NCI-H1092 treated with DMSO at 0.1 percent for 48 hours (cell line): ENCODE data around the gene FKTN.
"Not testable (repeated sequence)": the region's sequence is repeated elsewhere in the genome, so short reads cannot be mapped to it uniquely, and the experiment has no call there.

Experiments used
- DNase-seq: peaks from one replicate; lab custom pipeline; 2025; lab: John Stamatoyannopoulos, UW

Gene FKTN

DNA sequence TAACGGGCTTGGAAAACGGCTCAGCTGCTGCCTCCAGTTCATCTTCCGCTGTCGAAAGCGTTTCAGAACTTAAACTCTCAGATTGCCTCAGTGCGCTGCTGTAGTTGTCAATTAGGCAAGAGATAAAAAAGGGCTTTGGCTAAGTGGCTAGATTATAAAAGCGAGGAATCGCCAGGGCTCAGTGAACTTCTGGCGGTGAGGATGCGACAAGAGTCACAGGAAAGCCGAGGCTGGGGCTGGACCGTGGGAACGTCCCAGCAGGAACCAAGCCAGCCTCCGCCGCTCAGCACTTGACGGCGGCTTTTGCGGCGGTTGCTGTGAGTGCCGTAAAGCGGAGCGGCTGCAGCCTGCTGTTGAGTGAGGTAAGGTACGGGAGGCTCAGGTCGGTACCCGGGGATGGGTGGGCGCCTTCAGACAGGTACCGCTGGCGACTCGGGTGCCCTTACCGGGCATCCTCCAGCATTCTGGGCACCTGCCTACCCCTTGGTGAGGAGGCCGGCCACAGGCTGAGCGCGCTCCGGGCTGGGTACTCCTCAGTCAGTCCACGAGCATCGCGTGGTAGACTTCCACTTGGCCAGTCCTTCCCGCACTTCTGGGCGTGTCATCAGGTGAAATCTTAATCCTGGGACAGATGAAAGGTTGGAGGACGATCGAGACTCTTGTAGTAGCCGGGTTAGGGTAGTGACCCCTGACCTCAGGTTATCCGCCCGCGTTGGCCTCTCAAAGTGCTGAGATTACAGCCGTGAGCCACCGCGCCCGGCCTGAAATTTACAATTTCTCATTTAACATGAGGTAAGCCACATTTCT lies at the start of gene FKTN:
FKTN (plus strand) TSS at position 328 of the 807 bp plus-strand sequence. CDS start 16,902 bp downstream, outside the sequence.
- DNase-seq, result peak; percentile 78

DNA sequence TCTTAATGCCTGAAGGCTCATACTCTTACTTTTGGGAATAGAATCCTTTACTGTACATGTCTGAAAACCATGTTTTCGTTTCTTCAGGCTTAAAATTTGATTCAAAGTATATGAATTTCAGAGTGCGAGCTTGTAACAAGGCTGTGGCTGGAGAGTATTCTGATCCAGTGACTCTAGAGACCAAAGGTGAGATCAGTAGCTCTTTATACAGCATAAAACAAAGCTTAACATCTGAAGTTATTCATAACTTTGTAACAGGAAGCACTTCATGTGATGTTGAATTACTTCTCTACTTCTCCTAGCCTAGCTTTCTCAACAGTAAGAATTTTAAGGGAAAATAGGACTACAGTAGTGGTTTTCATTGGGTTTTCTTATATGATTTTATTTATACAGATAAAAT lies 49.4 kb upstream of the FKTN start:
- DNase-seq, result no peak

DNA sequence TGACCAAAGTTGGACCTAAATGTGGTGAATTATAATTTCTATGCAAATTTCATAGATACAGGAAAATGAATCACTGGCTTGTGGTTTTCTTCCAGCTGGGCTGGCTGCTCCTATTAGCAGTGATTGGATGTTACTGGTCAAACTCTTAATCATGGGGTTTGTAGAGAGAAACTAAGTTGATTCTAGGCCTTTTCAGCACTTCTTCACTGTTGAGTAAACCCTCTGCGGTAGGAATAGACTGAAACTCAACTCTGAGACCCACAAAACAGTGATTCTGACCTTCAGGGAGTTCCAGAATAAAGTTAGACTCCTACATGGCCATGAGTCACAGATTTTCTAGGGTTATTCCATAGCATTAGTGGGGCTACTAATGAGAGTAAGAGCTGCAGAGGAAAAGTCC lies 47.9 kb upstream of the FKTN start:
- DNase-seq, result no peak

DNA sequence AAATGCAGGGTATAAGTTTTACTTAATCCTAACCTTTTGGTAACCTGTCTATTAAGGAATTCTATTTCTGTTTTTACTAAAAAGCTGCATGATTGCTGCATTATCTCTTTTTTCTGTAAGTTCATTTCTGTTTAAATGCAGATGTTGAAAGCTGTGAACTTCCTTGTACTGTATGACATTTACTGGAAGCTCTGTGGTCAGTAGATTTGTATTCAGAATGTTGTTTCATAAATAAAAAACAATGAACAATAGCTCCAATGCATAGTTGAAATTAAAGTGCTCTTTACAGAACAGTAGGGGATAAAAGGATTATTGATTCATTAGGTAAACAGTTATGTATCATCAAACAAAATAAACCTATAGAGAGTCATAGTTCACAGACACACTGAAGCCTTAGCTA lies 46.5 kb upstream of the FKTN start:
- no peak for DNase-seq

DNA sequence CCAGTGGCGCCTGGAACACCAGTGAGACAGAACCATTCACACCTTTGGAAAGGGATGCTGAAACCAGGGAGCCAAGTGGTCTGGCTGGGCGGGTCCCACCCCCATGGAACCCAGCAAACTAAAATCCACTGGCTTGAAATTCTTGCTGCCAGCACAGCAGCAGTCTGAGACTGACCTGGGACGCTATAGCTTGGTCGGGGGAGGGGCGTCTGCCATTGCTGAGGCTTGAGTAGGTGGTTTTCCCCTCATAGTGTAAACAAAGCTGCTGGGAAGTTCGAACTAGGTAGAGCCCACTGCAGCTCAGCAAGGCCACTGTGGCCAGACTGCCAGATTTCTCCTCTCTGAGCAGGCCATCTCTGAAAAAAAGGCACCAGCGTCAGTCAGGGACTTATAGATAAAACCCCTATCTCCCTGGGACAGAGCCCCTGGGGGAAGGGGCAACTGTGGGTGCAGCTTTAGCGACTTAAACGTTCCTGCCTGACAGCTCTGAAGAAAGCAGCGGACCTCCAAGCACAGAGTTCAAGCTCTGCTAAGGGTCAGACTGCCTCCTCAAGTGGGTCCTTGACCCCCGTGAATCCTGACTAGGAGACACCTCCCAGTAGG lies 42.0 kb upstream of the FKTN start:
- no peak for DNase-seq

DNA sequence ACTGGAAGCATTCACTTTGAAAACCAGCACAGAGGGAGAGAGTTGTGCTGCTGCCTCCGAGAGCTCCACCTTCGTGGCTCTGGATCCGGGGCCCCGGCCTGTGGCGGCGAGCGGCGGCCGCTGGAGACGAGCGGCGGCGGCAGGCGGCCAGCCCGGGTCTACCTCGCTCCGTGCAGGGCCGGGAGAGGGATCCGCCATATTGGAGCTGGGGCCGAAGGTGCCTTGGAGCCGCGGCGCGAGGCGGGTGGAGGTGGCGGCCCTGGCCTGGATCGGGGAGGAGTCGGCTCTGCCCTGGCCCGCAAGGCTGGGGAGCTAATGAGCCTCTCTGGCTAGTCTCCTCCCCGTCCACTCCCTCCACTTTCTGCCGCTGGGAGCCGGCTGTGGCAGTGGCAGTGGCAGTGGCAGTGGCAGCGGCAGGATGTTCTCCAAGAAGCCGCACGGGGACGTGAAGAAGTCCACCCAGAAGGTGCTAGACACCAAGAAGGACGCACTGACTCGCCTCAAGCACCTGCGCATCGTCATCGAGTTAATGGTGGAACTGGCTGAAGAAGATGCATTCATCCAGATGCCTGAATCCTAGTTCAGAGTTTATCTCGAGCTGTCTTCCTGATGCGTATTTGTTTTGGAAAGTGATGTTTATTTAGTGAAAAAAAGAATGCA lies 38.1 kb upstream of the FKTN start:
- DNase-seq, result not testable (repeated sequence)

DNA sequence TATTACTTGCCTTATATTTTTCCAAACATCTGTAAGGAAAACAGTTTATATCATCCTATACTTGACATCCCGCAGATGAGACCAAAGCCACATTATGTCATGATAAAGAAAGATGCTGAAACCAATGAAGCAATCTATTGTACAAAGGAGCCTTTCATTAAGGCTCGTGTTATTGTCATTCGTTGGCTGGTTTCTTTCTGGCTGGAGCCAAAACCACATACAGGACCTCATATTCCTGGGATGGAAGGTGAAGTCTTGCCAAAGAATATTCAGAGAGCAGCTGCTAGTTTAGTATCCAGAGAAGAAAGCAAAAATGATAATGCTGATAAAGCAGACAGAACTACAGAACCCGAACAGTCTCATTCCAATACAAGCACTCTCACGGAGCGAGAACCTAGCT lies 36.9 kb upstream of the FKTN start:
- not testable (repeated sequence) for DNase-seq

DNA sequence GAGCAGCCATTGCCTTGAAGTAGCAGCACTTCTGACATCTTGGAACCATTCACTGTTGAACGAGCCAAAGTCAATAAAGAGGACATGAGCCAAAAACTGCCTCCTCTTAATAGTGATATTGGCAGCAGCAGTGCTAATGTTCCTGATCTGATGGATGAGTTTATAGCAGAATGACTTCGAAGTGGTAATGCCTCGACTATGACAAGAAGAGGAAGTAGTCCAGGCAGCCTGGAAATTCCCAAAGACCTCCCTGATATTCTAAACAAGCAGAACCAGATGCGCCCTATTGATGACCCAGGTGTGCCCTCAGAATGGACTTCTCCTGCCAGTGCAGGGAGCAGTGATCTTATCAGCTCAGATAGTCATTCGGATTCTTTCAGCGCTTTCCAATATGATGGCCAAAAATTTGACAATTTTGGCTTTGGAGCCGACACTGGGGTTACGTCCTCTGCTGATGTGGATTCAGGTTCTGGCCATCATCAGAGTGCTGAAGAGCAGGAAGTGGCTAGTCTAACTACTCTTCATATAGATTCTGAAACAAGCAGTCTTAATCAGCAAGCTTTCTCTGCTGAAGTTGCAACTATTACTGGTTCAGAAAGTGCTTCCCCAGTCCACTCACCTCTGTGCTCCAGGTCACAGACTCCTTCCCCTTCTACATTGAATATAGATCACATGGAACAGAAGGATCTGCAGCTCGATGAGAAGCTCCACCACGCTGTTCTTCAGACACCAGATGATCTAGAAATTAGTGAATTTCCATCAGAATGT lies 35.1 kb upstream of the FKTN start:
- not testable (repeated sequence) for DNase-seq

DNA sequence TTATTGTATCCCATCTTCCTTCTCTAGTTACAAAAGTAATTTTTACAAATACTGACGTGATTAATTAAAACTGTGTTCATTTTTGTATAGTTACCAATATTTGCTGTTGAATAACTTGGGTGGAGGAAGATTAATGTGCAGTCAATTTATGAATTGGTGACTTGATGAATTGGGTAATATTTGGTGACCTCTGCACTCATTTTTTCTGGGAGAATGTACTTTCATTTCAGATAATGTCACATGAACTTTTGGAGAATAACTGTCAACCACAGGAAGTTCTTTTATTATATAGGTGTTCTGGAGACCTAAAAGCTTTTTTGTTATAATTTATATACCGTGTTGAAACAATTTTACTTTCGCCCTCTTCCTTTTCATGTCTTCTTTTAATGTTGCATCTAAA lies 26.4 kb upstream of the FKTN start:
- DNase-seq, result no peak

DNA sequence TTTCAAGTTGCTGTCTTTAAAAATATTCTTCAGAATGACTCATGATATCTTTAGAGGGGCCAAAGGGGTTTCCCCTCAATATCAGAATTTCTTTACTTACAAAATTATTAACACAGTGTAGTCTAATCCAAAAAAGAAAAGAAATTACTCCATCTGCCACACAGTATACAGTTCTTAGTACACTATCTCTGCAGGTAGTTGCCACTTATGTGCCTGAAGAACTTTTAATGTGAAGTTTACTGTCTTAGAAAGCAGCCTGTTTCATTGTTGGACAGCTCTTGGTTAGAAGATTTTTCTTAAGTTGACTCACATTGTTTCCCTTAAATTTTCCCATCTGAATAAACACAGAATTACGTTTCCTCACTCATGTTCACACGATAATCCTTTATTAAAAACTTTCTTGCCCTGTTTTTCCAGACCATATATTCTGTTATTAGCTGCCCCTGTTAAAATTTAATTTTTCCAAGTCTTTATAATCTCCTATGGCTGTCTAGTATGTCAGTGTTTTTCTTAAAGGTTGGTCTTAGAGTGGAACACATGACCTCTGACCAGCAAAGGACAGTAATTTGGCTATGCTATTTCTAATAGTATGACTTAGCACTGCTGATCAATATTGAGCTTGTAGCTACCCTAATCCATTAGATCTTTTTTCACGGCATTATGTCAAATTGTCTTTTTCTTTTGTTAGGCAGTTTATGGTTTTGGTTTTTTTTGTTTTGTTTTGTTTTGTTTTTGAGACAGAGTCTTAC lies 21.8 kb upstream of the FKTN start:
- no peak for DNase-seq

DNA sequence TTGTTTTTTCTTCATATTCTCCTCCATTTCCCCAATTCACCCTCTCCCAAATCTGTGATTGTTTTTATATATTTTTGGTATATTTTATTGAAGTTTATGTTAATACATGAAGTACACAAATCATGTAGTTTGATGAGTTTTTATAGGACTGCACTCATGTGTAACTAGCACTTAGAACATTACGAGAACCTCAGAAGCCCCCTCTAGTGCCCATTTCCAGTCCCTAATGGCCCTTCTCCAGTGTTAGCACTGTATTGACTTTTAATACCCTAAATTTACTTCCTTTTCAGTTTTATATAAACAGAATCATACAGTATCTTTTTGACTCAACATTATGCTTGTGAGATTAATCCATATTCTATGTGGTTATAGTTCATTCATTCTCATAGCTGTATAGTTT lies 18.5 kb upstream of the FKTN start:
- no peak for DNase-seq

DNA sequence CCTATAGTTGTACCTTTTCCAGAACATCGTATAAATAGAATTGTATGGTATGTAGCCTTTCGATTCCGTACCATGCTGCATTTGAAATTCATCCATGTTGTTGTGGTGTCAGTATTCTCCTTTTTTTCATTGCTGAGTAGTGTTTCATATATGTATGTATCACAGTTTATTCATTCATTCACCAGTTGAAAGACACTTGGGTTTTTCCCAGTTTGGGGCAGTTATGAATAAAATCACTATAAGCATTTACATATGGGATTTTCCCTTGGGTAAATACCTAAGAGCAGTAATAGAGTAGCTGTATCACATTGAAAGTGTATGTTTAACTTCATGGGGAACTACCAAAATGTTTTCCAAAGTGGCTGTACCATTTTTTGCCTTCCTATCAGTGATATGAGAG lies 16.1 kb upstream of the FKTN start:
- no peak for DNase-seq

DNA sequence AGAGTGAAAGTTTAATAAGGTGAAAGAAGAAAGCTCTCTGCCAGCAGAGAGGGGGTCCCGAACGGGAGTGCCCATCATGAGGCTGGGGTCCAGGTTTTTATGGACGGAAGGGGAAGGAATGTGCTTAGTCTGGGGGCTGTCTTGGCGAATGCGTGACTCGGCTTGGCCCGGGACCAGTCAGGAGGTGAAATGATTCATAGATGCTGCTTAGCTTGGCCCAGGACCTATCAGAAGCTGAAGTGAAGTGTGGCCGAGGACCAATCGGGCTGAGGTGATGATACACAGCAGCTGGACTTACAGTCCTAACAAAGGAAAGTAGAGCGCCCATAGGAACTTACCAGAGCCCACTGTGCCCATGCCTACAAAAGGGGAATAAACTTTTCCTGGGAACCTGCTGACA lies 3.9 kb upstream of the FKTN start:
- DNase-seq, result no peak

DNA sequence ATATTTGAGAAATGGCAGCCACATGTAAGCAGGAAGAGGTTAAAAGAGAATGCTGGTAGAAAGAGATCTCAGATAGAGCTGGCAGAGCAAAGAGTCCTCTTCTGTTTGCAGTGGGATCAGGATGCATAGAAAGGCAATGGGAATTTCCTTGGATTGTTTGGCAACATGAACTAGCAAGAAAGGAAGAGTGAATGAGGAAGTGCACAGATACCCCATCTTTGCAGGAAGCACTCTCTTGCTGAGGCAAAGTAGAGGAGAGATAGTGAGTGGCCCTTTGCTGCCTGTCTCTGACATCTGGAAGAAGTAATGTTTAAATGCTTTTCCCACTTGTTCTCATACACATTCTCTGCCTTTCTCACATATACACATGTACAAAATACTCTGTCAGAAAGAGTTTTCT lies 14.5 kb downstream of the FKTN start:
- DNase-seq, result no peak

DNA sequence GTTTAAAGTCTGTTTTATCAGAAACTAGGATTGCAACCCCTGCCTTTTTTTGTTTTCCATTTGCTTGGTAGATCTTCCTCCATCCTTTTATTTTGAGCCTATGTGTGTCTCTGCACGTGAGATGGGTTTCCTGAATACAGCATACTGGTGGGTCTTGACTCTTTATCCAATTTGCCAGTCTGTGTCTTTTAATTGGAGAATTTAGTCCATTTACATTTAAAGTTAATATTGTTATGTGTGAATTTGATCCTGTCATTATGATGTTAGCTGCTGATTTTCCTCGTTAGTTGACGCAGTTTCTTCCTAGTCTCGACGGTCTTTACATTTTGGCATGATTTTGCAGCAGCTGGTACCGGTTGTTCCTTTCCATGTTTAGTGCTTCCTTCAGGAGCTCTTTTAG lies 22.0 kb downstream of the FKTN start:
- not testable (repeated sequence) for DNase-seq

DNA sequence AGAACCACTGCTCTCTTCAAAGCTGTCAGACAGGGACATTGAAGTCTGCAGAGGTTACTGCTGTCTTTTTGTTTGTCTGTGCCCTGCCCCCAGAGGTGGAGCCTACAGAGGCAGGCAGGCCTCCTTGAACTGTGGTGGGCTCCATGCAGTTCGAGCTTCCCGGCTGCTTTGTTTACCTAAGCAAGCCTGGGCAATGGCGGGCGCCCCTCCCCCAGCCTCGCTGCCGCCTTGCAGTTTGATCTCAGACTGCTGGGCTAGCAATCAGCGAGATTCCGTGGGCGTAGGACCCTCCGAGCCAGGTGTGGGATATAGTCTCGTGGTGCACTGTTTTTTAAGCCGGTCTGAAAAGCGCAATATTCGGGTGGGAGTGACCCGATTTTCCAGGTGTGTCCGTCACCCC lies 23.6 kb downstream of the FKTN start:
- DNase-seq, result not testable (repeated sequence)

DNA sequence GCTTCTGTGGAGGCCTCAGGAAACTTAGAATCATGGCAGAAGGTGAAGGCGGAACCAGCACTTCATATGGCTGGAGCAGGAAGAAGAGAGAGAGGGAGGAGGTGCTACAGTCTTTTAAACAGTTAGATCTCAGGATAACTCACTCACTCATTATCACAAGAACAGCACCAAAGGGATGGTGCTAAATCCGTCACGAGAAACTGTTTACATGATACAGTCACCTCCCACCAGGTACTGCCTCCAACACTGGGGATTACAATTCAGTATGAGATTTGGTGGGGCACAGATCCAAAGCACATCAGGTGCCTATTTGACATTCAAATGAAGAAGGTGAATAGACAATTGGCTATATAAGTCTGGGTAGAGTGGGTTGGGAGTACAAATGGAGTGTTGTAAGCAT lies 35.2 kb downstream of the FKTN start:
- no peak for DNase-seq

DNA sequence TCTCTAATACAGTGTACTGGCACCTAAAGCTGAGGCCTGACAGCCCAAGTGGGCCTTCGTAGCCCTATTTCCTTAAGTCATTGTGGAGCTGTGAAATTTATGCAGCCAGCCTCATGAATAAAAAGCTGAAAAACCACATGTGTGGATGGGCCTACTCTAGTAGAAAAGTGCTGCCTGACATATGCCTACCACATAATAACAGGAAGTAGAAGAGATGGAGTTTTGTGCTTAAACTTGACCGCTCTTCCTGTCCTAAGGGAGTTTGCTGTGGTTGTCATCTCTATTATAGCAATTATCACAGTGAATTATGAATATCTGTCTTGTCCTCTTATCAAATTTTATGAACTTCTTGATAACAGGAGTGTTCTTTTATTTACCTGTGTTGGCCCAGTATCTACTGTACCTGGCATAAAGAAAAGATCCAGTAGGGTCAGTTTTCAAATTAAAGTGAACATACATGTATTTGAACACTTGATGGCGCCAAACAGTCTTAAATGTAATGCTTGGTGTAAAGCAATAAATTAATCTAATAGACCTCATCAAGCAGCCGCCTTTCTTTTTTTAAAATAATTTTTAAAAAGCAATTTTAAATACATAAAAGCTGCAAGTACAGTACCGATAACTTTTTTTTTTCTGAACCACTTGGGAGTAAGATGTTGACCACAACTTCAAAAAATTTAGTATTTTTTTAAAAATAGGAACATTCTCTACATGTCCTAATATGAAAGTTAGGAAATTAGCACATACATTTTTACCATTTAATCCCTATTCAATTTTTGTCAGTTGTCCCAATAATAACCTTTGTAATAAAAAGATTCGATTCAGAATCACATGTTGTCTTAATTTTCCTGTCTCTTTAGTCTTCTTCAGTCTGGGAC lies 51.0 kb downstream of the FKTN start:
- peak; percentile 40 for DNase-seq

DNA sequence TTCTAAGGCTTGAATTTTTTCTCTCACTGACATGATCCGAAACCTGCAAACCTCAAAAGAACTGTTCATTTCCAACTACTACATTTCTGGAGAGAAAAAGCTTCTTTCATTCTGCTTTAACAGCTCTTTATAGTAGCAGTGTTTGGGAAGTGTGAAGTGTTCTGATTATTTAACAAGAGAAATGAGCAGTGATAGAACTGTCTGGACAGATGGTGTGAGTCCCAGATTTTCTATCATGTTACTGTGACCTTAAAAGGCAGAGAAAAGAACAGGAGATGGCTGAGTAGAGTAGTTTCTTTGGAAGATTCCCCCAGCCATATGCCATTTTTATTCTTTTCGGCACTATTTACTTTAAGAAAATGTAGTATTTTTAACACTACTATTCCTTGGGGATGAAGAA lies 63.1 kb downstream of the FKTN start:
- no peak for DNase-seq

DNA sequence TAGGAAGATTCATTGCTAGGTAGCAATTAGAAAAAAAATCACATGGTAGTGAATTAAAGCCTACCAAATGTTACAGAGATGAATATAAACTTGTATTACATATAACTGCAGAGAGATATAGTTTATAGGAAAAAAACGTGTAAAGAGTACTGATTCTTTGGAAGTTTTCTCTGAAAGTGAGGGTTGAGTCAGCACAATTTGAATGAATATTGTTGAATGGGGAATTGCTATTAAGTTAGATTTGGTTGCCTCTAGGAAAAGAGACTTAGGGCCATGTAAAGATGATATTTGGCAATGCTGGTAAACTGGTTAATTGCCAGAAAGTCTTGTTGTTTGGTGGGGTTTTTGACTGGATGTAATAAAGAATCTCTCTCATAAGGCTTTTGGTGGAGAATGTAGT lies 67.2 kb downstream of the FKTN start:
- no peak for DNase-seq

DNA sequence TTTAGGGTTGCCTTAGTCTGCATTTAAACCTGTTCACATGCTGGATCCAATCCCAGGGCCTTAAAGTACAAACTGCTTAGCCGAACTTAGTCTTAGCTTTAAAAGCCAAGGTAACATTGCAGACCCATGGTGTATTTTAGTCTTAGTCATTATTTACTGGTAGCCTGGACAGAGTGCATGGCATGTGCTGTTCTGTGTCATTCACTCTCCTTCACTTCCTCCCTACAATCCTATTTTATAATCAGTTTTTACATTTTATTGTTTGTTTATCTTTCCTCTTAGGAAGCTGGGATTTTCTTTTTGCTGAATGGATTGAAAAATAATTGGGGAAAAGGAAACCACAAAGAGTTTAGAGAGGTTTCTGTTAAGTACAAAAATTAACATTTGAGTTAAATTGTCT lies 74.9 kb downstream of the FKTN start:
- DNase-seq, result no peak
